HG03342 (cell line): ENCODE measurements around the gene ZFP69B.
"Not testable (repeated sequence)": the region's sequence is repeated elsewhere in the genome, so short reads cannot be mapped to it uniquely, and the experiment has no call there.

ENCODE experiments used
- ATAC-seq: cut with Tn5 transposase; IDR thresholded peaks from one replicate; pipeline ENCODE4 v1.9.1; 2021; ENCODE audit warnings: mild to moderate bottlenecking, moderate library complexity; ENCODE audit not compliant: unreplicated experiment

Gene ZFP69B

DNA sequence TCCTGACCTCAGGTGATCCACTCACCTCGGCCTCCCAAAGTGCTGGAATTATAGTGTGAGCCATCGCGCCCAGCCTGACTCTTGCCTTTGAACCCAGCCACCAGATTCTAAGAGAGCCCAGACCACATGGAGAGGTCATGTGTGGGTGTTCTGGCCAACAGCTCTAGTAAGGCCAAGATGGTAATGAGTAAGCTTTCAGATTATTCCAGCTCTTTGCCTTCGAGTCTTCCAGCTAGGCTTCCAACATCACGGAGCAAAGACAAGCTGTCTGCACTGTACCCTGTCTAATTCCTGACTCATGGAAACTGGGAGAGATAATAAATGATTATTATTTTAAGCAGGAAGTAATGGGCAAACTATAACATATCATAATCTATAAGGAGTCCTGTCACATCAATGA lies 14.8 kb upstream of the ZFP69B start:
- no peak for ATAC-seq

GRCh38 chr1:40435876-40436275 lies 14.4 kb upstream of the ZFP69B start:
- no peak for ATAC-seq

DNA sequence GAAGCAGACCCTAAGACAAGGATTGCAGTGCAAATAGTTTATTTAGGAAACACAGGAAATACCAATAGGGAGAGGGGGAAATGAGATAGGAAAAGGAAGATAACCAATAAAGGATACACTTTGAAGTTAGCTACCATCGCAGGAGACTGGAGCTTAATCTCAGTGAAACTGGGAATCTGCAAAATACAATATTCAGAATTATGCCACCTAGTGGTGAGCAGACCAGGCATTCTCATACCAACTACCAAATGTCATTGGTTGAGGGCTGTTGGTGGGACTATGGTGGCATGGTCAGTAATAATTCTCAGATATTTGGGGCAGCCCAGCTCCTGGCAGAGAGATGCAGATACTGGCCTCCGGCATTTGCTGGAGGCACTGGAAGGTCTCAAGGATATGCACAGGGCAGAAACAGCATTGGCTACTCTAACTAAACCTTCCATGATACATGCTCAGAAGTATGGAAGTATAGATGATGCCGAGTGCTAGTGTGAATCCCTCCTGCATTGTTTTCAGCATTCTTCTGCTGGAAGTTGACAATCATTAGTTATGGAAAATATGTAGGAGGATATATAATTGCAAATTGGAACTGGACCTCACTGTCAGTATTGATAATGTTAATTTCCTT lies 11.8 kb upstream of the ZFP69B start:
- ATAC-seq = no peak

- no peak for ATAC-seq
These were observed 11.0 kb upstream of the ZFP69B start for GRCh38 chr1:40439247-40439646.

GRCh38 chr1:40450495-40451237 lies 390 bp downstream of the ZFP69B start:
- ATAC-seq = peak; percentile 6

GRCh38 chr1:40451238-40451585 lies 936 bp downstream of the ZFP69B start:
- ATAC-seq = no peak

GRCh38 chr1:40454873-40455272 lies 4.6 kb downstream of the ZFP69B start:
- no peak for ATAC-seq

- ATAC-seq = no peak
These were observed 12.8 kb downstream of the ZFP69B start for GRCh38 chr1:40462956-40463590.

DNA sequence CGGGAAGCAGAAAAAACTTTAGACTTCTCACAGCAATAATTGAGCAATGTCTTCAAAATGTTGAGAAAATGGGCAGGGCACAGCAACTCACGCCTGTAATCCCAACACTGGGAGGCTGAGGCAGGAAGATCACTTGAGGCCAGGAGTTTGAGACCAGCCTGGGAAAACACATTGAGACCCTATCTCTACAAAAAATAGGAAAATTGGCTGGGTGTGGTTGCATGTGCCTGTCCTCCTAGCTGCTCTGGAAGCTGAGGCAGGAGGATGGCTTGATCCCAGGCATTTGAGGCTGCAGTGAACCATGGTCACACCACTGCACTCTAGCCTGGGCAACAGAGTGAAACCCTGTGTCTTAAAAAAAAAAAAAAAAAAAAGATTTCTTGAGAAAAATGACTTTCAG lies 19.1 kb downstream of the ZFP69B start:
- no peak for ATAC-seq

DNA sequence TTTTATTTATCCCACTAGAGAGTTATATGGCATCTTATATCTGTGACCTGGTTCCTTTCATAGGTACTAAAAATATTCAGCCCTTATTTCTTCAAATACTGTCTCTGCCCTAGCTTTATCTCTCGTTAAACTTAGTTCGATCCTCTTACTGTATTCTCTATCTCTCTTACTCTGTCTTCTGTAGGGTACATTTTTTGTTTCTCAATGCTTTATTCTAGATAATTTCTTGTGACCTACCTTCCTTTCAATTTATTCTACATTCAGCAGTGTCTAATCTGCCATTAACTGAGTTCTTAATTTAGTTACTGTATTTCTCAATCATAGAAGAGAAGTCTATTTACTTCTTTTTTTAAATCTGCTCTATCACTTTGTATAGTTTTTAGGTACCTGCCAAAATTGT lies 25.0 kb downstream of the ZFP69B start:
- ATAC-seq = no peak

DNA sequence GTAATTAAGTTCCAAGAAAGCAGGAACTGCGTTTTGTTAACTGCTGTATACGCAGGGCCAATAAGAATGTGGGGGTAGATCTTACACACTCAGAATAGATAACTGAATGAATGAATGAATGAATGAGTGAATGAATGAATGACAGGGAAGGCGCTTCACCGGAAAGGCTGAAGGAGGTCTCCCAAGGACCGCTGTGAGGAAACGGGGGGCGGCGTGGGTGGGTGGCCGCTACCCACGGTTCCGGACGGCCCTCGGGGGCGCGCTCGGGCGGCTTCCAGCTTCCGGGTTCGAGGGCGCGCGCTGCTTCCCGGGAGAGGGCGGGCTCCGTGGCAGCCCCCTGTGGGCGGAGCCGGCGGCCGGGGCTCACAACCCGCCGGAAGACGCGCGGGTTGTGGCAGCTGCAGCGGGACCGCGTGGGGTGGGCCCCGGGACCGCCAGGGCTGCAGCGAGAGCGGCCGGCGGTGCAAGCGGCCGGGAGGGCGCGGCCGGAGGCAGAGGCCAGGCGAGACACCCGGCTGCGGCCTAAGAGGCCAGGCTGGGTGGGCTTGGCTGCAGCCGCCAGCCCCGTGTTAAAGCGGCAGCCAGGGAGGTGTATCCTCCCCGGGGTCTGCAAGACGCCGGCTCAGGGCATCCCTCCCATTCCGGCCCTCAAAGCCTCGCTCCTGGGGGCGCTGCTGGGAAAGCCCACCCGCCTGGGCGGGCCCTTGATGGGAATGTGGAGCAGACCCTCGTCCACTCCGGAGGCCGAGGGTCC lies 26.8 kb downstream of the ZFP69B start, which contains the start of gene ZFP69:
TSS of gene ZFP69 (plus strand) at position 367 of the 754 bp plus-strand sequence. CDS start 2,072 bp downstream, outside the sequence.
- peak; percentile 85 for ATAC-seq

DNA sequence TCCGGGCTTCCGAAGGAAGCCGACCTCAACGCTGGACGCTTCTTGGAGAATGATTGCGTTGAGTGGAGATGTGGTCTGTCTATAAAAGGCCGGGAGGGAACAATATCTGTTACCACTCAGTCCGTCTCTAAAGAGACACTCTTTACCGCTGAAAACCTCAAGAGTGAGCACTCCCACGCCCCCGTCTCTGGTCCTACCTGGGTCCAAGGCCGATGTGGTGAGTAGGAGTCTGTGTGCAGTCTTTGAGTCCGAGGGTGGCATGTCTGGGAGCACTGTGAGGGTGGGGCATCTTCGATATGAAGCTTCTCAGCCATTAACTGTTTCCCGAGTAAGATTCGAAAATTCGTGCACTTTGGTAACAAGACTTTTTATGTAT lies 27.4 kb downstream of the ZFP69B start:
- ATAC-seq = peak; percentile 32

GRCh38 chr1:40478276-40478675 lies 28.0 kb downstream of the ZFP69B start:
- ATAC-seq = no peak

DNA sequence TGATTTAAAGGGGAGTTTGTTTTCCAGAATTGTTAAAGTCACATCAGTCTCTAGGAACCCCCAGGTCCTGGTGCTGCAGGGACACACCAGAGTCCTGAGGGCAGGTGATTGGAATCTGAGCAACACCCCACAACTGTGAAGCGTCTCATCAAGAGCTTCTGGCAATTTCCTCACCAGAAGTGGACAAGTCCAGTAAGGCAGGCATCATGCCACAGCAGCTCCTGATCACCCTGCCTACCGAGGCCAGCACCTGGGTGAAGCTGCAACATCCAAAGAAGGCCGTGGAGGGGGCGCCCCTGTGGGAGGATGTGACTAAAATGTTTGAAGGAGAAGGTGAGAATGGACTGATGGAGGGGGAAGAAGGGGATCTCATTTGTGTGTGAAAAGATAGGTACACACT lies 28.9 kb downstream of the ZFP69B start:
- ATAC-seq = no peak

GRCh38 chr1:40495315-40495903 lies 45.1 kb downstream of the ZFP69B start:
- ATAC-seq = no peak

- not testable (repeated sequence) for ATAC-seq
These were observed 52.4 kb downstream of the ZFP69B start for GRCh38 chr1:40502651-40503050.

DNA sequence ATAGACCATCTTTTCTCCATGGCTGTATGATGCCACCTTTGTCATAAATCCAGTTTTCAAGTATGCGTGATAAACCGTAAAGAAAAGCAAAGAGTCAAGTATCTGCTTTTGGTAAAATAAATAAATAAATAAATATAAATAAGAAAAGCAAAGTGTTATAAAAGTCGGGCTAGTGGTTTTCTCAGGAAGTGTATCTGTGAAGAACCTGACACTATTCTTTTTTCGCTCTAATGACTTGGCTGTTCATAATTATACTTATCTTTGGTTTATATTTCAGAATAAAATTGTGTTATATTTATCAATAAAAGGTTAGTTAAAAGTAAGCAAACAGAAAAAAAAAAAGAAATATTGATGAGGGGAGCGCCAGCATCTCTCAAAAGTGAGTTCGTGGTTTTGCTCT lies 57.7 kb downstream of the ZFP69B start:
- ATAC-seq = no peak

GRCh38 chr1:40508375-40509341 lies 58.4 kb downstream of the ZFP69B start, which contains the start of gene EXO5:
Gene EXO5 (plus strand): TSS chr1:40508767. CDS start chr1:40514545, 5,778 bp downstream.
- ATAC-seq = peak; percentile 80
